HG03575 (cell line): ENCODE measurements around the gene ZNF548.

Source experiments
- ATAC-seq: cut with Tn5 transposase; IDR thresholded peaks from one replicate; pipeline ENCODE4 v1.9.1; 2021; ENCODE audit not compliant: unreplicated experiment, insufficient number of reproducible peaks, low FRiP score; ENCODE audit errors: extremely low read depth

ZNF548 gene

DNA sequence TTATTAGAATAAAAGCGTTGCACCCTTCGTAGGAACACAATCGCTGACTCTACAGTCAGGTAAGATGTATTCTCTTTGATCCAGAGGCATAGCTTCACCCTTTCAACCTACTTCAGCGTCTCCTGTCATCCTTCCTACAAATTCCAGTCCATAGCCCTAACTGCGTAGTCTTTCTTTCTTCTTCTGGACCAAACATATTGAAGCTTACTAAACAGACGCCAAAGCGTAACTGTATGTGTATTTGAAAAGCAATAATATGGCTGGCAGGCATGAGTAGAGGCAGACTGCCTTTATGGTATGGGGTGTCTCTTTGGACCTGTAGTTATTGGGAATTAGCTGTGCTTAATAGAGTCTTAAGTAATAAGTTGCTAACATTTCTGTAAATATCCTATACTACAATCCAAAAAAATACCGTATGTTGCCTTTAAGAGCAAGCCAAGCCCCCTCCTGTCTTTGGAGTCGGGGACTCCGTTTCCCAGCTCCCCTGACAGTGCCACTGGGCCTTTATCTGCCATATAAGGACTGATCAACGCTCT is 392 bp upstream of the ZNF548 start:
- ATAC-seq, result peak; percentile 14

DNA sequence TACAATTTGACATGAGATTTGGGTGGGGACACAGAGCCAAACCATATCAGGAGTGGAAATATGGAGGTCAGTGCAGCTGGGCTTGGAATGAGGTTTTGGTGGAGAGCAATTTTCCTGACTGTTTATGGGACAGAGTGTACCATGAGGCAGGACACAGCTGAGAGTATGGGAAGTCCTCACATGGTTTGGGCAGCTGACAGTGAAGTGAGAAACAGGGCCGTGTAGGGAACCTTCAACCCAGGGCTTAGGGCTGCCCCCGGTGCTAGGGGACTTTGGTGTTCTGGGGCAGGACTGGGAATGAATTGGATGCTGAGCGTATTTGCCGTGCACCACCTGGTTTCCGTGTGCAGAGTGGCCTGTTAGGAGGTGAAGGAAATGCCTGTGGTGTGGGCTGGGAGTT is 6.1 kb downstream of the ZNF548 start:
- ATAC-seq, result no peak

DNA sequence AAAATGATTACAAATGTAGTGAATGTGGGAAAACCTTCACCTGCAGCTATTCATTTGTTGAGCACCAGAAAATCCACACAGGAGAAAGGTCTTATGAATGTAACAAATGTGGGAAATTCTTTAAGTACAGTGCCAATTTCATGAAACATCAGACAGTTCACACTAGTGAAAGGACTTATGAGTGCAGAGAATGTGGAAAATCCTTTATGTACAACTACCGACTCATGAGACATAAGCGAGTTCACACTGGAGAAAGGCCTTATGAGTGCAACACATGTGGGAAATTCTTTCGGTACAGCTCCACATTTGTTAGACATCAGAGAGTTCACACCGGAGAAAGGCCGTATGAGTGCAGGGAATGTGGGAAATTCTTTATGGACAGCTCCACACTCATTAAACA is 9.2 kb downstream of the ZNF548 start:
- ATAC-seq, result no peak

DNA sequence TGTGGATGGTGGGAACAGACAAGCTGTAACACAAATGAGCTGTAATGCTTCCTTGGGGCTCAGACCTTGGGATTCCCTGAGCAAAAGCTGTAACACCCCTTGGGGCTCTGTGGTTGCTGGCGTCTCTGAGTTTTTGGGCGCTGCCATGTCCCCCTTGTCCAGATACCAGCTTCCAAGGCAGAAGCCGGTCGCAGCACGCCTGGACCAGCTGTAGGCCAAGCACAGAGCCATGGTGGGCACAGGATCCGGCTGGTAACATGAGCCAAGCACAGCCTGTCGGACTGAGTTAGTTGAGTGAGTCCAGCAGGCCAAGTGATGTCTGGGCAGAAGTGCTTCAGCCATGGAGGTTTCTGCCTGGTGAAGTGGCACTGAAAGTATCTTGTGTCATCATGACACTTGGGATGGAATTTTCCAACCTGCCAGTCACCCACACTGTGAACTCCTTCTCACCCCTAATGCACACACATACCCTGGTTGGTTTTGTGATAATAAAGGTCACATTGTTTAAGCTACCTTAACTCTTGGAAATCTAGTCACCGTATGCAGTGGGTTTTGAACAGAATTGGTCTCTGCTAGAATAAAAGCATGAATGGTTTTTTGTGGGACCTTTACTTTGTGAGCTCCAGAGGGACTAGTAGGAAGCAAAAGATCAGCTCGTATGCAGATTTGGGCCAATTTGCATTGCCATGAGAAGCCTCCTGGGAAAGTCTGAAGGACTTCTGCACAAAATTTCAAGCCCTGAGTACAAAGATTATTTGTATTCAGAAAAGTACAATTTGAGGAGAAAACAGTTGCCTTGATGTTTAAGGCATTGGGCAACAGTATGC is 14.3 kb downstream of the ZNF548 start:
- no peak for ATAC-seq

DNA sequence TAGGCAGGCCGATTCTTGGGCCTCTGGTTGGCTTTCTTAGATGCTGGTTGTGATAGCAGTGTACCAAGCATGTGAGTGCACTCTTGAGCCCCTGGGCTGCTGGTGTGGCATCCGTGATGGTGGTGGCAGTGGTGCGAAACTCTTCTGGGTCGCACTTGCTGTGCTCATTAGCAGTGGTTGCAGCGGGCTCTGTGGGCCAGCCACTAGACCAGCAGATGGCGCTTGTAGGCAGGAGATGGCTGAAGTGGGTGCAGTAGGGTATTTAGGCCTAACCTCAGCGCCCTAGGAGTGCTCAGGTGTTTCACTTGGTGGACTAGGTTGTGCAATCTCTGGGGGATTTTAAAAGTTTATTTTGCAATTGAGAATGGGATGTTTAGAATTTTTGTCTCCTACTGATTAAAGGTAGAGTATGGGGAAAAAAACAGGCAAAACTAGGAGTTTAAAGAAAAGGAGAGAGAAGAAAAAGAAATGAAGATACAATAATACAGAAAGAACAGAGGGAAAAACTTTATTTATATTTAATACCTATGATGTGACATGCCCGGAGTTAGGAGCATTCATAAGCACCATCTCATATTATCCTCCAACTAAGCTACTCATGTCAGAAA is 17.0 kb downstream of the ZNF548 start:
- no peak for ATAC-seq

DNA sequence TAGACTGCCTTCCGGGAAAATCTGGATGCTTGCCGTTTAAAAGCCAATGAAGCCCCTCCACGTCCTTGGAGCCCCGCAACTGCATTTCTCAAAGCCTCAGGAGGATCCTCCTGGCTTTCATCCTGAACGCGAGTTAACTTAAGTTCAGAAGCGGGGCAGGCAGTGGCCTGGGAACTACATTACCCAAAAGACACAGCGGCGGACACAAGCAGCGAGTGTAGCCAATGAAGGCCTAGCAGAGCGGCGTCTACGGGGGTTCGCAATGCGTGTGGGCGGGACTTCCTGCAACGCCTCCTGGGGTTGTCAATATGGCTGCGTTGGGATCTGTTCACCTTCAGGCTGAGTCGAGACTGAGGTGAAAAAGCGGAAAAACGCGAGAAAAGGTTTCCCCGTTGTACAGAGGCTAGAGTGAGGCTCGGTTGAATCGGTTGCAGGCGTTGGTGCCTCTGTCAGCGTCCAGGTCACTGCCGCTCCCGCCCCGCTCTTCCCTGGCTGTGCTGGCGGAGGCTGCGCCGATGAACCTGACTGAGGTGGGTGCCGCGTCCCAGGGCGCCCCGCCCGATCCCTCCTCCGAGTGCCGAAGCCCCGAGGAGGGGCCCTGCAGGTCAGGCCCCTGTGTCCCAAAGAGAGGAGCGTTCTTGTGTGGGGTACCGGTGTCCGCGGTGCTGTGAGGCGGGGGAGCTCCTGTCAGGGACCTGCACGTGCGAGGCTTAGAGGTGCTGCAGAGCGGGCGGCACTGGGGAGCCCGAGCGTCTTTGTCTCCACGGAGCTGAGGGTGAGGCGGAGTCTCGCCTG is 21.4 kb downstream of the ZNF548 start, which contains the start of gene ZNF17:
Gene ZNF17 (plus strand): TSS at position 285 of the 795 bp plus-strand sequence. CDS start 2,455 bp downstream, outside the sequence.
- ATAC-seq, result no peak

DNA sequence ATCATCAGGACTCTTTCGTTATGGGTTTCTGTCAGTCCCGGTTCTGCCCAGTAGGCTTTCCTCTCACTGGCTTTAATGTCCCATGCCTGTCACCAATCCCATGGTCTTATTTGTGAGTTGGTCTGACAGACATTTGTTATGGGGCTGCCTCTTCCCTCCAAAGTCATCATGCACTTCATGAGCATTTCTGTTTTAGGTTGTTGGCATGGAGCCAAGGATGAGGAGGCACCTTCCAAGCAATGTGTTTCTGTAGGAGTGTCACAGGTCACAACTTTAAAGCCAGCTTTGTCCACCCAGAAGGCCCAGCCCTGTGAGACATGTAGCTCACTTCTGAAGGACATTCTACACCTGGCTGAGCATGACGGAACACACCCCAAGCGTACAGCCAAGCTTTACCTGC is 29.8 kb downstream of the ZNF548 start:
- no peak for ATAC-seq

DNA sequence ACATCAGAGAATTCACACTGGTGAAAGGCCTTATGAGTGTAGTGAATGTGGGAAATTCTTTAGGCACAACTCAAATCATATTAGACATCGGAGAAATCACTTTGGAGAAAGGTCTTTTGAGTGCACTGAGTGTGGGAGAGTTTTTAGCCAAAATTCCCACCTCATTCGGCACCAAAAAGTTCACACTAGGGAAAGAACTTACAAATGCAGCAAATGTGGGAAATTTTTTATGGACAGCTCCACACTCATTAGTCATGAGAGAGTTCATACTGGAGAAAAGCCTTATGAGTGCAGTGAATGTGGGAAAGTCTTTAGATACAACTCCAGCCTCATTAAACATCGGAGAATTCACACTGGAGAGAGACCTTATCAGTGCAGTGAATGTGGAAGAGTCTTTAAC is 31.4 kb downstream of the ZNF548 start:
- no peak for ATAC-seq

DNA sequence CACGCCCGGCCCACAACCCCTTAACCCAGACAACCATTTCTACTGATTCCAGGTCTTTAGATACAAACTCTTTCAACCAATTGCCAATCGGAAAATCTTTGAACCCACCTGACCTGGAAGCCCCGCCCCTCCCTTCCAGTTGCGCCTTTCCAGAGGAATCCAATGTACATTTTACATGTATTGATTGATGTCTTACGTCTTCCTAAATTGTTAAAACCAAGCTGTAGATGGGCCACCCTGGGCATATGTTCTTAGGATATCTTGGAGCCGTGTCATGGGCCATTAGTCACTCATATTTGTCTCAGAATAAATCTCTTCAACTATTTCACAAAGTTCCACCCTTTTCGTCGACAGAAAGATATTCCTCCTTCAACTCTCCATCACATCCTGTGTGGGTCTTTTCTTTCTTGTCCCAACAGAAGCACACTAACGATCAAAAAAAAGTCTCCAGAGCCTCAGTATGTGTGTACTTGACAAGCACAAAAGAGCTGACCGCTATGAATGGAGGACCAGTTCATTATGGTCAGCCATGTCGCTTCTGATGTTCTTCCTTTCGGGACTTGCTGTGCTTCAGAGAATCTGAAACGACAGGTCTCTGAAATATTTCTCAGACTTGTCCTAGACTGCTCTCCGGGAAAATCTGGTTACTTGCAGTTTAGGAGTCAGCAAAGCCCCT is 44.9 kb downstream of the ZNF548 start:
- ATAC-seq, result no peak

DNA sequence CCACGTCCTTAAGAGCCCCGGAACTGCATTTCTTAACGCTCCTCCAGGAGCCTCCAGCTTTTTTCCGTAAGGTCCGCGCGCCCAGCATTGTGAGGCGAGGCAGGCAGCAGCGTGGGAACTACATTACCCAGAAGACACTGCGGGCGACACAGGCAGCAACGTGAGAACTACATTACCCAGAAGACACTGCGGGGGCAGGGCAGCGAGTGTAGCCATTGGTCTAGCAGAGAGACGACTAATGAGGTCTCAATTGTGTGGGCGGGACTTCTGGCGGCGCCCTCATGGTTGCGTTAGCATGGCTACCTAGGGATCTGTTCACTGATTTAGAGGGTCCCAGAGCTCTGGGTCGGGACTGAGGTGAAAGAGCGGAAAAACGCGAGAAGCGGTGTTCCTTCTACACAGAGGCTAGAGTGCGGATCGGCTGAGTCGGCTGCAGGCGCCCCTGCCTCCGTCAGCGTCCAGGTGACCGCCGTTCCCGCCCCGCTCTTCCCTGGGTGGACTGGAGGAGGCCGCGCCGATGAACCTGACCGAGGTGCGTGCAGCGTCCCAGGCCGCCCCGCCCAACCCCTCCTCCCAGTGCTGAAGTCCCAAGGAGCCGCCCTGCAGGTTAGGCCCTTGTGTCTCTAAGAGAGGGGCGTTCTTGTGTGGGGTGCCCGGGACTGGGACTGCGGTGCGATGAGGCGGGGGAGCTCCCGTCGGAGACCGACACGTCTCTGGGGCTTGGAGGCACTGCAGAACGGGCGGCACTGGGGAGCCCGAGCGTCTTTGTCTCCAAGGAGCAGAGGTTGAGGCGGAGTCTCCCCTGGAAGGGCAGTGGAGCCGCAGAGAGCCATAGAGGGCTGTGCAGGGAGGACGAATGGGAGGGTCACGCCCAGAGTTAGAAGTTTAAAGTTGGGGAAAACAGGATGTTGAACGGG is 45.7 kb downstream of the ZNF548 start, which contains the start of gene ZNF749:
Gene ZNF749 (plus strand): TSS at position 264 of the 917 bp plus-strand sequence. CDS start 254 bp downstream, at position 518.
- ATAC-seq, result peak; percentile 75

DNA sequence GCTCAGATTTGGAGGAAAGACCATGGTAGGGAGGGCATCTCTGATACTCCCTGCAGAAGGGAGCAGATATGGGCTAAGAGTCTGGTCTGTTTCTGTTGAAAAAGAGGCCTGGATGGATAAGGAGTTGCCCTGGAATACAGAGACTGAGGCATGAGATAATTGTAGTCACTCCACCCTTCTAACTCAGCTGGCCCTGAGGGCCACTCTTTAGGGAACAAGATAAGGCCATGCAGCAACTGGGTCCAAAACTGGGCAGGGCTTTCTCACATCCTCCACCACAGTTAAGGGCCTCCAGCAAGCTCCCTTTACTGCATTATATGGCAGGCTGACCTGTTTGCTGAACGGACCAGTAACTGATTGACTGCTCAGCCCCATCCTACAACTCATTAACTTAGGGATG is 46.8 kb downstream of the ZNF548 start:
- ATAC-seq, result no peak

DNA sequence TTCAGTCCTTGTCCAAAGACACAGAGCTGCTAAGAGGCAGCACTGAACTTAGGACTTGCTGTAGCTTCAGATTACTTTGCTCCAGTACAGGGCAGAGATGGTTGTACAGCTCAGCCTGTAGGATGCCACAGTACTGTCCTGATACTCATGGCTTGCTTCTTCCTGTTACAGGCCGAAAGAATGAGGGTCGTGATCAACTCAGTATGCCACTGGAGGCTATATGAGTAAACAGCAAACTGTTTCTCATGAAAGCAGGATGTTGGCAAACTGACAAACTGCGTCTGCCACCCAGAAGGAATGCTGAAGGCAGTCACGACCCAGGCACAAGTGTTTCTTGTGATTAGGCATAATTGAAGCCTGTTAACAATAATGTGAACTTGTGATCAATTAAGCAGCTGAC is 48.3 kb downstream of the ZNF548 start:
- no peak for ATAC-seq

DNA sequence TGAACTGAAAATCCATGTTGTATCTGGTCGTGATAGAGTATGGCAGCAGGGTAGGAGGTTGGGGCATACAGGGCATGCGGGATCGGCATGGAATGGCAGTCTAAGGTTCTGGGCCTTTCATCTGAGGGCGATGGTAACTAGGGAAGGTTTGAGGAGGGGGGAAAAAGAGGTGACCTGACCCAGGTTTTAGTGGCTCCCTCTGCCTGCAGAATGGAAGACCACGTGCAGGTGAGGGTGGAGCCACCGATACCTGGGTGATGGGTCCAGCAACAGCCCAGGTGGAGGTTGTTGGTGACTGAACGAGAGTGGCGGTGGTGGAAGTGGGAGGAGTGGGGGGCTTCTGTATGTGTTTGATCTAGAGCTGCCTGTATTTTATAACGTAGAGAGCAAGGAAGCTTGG is 49.3 kb downstream of the ZNF548 start:
- ATAC-seq, result no peak

DNA sequence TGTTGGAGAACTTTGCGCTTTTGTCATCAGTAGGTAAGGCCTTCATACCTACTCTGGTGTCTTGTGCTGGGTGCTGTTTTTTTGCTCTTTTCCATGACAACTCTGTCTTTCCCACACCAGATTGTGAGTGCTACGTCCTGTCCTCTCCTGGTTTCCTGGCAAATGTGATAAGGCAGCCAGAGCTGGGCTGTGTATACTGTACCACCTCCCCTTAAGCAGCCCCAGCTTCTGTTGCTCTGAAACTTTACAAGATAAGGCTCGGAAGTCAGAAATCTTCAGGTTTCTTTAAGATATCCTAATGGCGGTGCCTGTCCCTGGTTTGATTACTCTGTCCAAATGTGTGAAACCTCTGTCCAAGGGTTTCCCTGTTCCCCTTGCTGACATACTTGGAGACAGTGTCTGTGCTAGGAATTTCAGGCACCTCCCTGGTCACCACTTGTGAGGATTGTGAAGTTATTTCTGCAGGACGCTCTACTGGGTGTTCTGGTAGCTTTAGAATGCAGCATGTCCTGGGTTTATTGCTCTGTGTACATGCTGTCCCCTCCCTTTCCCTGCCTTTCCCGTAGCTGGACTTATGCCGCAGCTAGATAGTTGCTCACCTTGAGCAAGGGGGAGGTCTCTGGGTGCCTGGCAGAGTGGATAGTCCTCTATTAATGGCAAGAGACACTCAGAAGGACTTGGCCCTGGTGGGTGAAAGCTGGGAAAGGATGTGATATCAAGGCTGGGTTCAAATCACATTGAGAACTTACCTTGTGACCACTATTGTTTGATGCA is 52.5 kb downstream of the ZNF548 start:
- ATAC-seq, result no peak

DNA sequence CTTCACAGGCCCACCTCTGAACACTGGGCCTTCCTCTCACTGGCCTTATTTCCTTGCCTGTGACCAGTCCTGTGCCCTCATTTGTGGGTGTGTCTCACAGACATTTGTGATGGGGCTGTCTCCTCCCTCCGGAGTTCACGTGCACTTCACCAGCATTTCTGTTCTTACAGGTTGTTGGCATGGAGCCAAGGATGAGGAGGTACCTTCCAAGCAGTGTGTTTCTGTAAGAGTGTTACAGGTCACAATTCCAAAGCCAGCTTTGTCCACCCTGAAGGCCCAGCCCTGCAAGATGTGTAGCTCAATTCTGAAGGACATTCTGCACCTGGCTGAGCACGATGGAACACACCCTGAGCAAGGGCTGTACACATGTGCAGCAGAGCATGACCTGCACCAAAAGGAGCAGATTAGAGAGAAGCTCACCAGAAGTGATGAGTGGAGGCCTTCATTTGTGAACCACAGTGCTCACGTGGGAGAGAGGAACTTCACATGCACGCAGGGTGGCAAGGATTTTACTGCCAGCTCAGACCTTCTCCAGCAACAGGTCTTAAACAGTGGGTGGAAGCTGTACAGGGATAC is 53.6 kb downstream of the ZNF548 start:
- ATAC-seq, result no peak

DNA sequence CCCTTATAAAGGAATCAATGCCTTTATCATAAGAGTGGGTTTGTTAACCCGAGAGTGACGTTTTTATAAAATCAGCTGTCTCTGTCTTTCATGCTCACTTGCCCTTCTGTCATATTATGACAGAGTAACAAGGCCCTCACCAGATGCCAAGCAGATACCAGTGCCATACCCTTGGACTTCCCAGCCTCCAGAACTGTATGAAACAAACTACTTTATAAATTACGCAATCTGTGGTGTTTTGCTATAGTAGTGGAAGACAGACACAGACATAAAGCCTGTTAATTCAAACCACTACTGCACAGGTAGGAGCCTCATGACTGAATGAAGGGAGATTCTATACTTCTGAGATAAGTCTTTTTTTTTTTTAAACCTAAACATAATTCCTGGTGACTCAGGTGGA is 62.7 kb downstream of the ZNF548 start:
- ATAC-seq, result no peak
